Measurements from ENCODE around the gene ETV6.
A peak's percentile ranks its signal among the peaks of the same experiment; 100 is the strongest.

The ETV6 gene

DNA sequence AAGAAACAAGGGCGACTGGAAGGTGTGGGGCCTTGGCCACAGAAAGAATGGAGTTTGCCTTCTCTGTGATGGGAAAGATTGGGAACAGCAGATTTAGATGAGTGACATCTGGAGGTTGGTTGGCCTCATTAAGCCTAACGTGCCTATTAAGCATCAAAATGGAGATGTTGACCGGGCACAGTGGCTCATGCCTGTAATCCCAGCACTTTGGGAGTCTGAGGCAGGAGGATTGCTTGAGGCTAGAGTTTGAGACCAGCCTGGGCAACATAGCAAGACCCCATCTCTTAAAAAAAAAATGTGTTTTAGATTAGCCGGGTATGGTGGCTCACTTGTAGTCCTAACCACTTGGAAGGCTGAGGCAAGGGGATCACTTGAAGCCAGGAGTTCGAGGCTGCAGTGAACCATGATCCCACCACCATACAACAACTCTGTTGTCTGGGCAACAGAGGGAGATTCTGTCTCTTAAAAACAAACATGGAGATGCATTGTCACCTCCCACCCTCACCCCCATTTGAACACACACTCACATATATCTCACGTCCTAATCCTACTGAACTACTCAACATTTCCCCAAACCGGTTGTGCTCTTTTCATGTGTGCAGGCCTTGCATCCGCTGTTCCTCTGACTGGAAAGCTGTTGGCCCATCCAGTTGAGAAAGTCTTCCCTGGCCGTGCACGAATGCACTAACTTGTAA, 172.1 kb downstream of the ETV6 start:
- no peak for TF ChIP-seq CTCF (IDR thresholded peaks at IDR 0.05; ENCODE audit: low read depth, low read length)
- no peak overlapping the region for H3K4me3 ChIP-seq (replicated peaks in 1 of 2; ENCODE audit: low read depth in 2 of 2, low read length in 2 of 2)
- DNase-seq (ENCODE audit: low read depth in 2 of 2), result no peak

DNA sequence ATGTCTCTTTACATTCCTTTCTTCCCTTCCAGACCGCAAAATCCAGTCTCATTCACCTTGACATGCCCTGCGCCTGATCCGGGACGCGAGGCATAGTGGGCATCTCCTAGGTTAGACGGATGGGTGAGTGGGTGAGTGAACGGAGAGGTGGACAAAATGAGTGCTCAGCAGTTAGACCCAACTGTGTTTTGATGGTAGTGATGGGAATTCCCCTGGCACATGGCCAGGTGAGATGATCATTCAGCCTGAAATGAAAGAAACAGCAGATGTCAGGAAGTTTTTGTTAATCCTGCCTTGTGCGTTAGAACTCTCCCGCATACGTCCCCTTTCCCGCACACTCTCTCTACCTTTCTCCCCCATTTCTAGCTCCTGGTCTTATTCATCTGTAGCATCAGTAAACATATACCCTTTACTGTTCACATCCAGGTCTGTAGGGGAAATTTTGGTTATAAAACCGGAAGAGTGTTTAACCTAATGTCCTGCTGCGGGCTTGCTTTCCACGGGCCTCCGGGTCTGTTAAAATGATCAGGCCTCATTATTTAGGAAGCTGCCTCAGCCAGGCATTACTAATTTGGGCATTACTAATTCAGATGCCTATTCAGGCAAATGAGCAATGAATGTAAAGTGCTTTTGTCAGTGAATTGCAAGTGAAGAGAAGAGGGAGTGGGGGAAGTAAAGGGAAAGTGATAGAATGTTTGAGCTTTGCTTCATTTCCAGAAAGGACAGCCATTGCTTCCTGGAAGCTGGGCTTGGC, 172.8 kb downstream of the ETV6 start:
- DNase-seq (ENCODE audit: low read depth in 2 of 2), result peak in 1 of 2 donors; percentile 87
- TF ChIP-seq CTCF (IDR thresholded peaks at IDR 0.05; ENCODE audit: low read depth, low read length), result no peak
- H3K4me3 ChIP-seq (replicated peaks in 1 of 2; ENCODE audit: low read depth in 2 of 2, low read length in 2 of 2), result no peak overlapping the region

GRCh38 chr12:11823043-11823442, 173.6 kb downstream of the ETV6 start:
- no peak for TF ChIP-seq CTCF (IDR thresholded peaks at IDR 0.05; ENCODE audit: low read depth, low read length)
- H3K4me3 ChIP-seq (replicated peaks in 1 of 2; ENCODE audit: low read depth in 2 of 2, low read length in 2 of 2), result no peak overlapping the region
- DNase-seq (ENCODE audit: low read depth in 2 of 2), result peak; percentile 48 to 85

DNA sequence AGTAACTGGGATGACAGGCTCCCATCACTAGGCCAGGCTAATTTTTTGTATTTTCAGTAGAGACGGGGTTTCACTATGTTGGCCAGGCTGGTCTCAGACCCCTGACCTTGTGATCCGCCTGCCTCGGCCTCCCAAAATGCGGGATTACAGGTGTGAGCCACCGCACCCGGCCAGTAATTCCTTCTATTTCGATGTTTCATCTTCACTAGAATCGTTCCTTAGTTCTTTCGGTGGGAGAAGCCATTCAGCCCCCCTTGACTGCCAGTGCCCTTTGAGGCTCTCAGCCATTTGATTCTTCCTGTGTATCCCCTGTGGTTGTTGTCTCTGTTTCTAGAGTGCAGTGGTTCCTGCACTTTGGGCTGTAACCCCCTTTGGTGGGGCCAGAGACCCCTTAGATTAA, 174.1 kb downstream of the ETV6 start:
- no peak overlapping the region for H3K4me3 ChIP-seq (replicated peaks in 1 of 2; ENCODE audit: low read depth in 2 of 2, low read length in 2 of 2)
- TF ChIP-seq CTCF (IDR thresholded peaks at IDR 0.05; ENCODE audit: low read depth, low read length), result no peak
- DNase-seq (ENCODE audit: low read depth in 2 of 2), result no peak

- no peak for DNase-seq (ENCODE audit: low read depth in 2 of 2)
- no peak for TF ChIP-seq CTCF (IDR thresholded peaks at IDR 0.05; ENCODE audit: low read depth, low read length)
- H3K4me3 ChIP-seq (replicated peaks in 1 of 2; ENCODE audit: low read depth in 2 of 2, low read length in 2 of 2), result no peak overlapping the region
Measured at GRCh38 chr12:11824069-11824468, 174.6 kb downstream of the ETV6 start.

DNA sequence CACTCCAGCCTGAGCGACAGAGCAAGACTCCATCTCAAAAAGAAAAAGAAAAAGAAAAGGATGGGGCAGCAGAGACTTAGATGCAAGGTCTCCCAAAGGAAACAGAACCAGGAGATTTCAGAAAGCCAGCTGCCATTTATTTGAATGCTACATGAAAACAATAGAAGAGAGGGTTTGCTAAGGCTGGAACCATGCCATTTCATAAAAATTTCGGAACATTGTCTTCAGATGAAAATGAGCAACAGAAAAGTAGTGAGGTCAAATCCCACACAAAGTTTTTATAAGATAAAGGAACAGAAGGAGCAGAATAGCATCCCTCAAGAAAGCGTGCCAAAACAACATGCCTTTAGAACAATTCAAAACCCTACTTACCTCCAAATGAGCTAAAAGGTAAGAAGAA, 175.3 kb downstream of the ETV6 start:
- TF ChIP-seq CTCF (IDR thresholded peaks at IDR 0.05; ENCODE audit: low read depth, low read length), result no peak
- DNase-seq (ENCODE audit: low read depth in 2 of 2), result peak; percentile 37 to 54
- H3K4me3 ChIP-seq (replicated peaks in 1 of 2; ENCODE audit: low read depth in 2 of 2, low read length in 2 of 2), result no peak overlapping the region

All from cardiac fibroblast (primary cell).